HG03066 (cell line): ENCODE results near the gene REEP6.

Experiments used
- ATAC-seq: cut with Tn5 transposase; IDR thresholded peaks from one replicate; pipeline ENCODE4 v1.9.1; 2021; ENCODE audit warnings: low read depth; ENCODE audit not compliant: unreplicated experiment

Gene REEP6

GRCh38 chr19:1540365-1540925 is 49.5 kb downstream of the REEP6 start:
- ATAC-seq = no peak
